SK-N-SH (cell line): ENCODE data around the gene CCSER1.

Source experiments
- CHD2 ChIP-seq: fragments of 150-350 bp; IDR thresholded peaks from 2 replicates; pipeline ENCODE4 v1.6.1; 2018; ENCODE audit warnings: low read length; ENCODE audit not compliant: partially characterized antibody
- EP300 ChIP-seq, 2 experiments: IDR thresholded peaks; 2 replicates each; pipeline versions ENCODE4 v1.4.0 to v1.6.1; 2012; ENCODE audit warnings: borderline replicate concordance in 1 of 2, low read depth in 1 of 2, low read length in 1 of 2
- MEF2A ChIP-seq: IDR thresholded peaks from 2 replicates; pipeline ENCODE4 v1.4.0; 2012; ENCODE audit warnings: low read depth, borderline replicate concordance
- NFIC ChIP-seq: IDR thresholded peaks from 2 replicates; pipeline ENCODE4 v1.4.0; 2012; ENCODE audit warnings: borderline replicate concordance
- POLR2AphosphoS5 ChIP-seq: IDR thresholded peaks from 2 replicates; pipeline ENCODE4 v1.6.1; 2012; ENCODE audit warnings: low read depth, low read length
- RAD21 ChIP-seq: IDR thresholded peaks from 2 replicates; pipeline ENCODE4 v1.6.1; 2012; ENCODE audit warnings: mild to moderate bottlenecking, low read length
- SMC3 ChIP-seq: IDR thresholded peaks from 2 replicates; pipeline ENCODE4 v1.6.1; 2012; ENCODE audit warnings: low read depth, low read length, improper control_type of control experiment
- TAF1 ChIP-seq: IDR thresholded peaks from 2 replicates; pipeline ENCODE4 v1.6.1; 2012; ENCODE audit warnings: low read depth, mild to moderate bottlenecking, low read length, moderate library complexity, borderline replicate concordance
- TF ChIP-seq, protein P1 (sequence below): IDR thresholded peaks from 2 replicates; pipeline ENCODE4 v1.6.1; 2012; ENCODE audit warnings: mild to moderate bottlenecking, low read depth, low read length, moderate library complexity
- TF ChIP-seq, protein P2 (sequence below): fragments of 200-600 bp; sonication (generic); IDR thresholded peaks from 2 replicates; pipeline ENCODE4 v1.6.1; 2017; ENCODE audit warnings: antibody characterized with exemption, mild to moderate bottlenecking, moderate library complexity
- TF ChIP-seq, protein P3 (sequence below): IDR thresholded peaks from 2 replicates; pipeline ENCODE4 v1.4.0; 2012; ENCODE audit warnings: low read depth

DNA sequence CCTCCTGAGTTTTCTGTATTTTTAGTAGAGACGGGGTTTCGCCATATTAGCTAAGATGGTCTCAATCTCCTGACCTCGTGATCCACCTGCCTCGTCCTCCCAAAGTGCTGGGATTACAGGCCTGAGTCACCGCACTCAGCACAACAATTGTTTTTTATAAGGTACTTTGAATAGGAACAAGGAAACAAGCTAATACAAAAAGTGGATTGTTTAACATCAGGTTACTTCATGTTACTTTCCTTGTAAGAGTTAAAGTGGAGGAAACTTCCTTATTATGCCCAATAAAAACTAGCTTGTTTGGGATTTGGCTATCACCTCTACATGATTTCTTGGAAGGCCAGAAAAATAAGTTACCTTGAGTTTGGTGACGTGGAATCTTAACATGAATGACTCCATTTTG lies 698.7 kb downstream of the CCSER1 start:
- no peak for TF ChIP-seq NFIC
- no peak for TF ChIP-seq EP300 (IDR thresholded peaks at IDR 0.05; ENCODE audit: borderline replicate concordance in 1 of 2, low read depth in 1 of 2, low read length in 1 of 2)
- TF ChIP-seq, protein P1, sequence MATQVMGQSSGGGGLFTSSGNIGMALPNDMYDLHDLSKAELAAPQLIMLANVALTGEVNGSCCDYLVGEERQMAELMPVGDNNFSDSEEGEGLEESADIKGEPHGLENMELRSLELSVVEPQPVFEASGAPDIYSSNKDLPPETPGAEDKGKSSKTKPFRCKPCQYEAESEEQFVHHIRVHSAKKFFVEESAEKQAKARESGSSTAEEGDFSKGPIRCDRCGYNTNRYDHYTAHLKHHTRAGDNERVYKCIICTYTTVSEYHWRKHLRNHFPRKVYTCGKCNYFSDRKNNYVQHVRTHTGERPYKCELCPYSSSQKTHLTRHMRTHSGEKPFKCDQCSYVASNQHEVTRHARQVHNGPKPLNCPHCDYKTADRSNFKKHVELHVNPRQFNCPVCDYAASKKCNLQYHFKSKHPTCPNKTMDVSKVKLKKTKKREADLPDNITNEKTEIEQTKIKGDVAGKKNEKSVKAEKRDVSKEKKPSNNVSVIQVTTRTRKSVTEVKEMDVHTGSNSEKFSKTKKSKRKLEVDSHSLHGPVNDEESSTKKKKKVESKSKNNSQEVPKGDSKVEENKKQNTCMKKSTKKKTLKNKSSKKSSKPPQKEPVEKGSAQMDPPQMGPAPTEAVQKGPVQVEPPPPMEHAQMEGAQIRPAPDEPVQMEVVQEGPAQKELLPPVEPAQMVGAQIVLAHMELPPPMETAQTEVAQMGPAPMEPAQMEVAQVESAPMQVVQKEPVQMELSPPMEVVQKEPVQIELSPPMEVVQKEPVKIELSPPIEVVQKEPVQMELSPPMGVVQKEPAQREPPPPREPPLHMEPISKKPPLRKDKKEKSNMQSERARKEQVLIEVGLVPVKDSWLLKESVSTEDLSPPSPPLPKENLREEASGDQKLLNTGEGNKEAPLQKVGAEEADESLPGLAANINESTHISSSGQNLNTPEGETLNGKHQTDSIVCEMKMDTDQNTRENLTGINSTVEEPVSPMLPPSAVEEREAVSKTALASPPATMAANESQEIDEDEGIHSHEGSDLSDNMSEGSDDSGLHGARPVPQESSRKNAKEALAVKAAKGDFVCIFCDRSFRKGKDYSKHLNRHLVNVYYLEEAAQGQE = no peak
- TF ChIP-seq, protein P2, sequence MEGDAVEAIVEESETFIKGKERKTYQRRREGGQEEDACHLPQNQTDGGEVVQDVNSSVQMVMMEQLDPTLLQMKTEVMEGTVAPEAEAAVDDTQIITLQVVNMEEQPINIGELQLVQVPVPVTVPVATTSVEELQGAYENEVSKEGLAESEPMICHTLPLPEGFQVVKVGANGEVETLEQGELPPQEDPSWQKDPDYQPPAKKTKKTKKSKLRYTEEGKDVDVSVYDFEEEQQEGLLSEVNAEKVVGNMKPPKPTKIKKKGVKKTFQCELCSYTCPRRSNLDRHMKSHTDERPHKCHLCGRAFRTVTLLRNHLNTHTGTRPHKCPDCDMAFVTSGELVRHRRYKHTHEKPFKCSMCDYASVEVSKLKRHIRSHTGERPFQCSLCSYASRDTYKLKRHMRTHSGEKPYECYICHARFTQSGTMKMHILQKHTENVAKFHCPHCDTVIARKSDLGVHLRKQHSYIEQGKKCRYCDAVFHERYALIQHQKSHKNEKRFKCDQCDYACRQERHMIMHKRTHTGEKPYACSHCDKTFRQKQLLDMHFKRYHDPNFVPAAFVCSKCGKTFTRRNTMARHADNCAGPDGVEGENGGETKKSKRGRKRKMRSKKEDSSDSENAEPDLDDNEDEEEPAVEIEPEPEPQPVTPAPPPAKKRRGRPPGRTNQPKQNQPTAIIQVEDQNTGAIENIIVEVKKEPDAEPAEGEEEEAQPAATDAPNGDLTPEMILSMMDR = no peak
- TF ChIP-seq, protein P3, sequence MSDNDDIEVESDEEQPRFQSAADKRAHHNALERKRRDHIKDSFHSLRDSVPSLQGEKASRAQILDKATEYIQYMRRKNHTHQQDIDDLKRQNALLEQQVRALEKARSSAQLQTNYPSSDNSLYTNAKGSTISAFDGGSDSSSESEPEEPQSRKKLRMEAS = no peak
- no peak for TF ChIP-seq MEF2A
- TF ChIP-seq RAD21 = no peak
- no peak for TF ChIP-seq POLR2AphosphoS5
- TF ChIP-seq SMC3 = no peak
- no peak for TF ChIP-seq TAF1
- TF ChIP-seq CHD2 = no peak
